Measurements from ENCODE around the gene ZFYVE21. TPM values are rescaled to one million over a fixed set of nuclear protein-coding genes. Genes with fewer than 3 reads are reported as not detected.

The ZFYVE21 gene
- total RNA-seq, result 86.6 TPM

DNA sequence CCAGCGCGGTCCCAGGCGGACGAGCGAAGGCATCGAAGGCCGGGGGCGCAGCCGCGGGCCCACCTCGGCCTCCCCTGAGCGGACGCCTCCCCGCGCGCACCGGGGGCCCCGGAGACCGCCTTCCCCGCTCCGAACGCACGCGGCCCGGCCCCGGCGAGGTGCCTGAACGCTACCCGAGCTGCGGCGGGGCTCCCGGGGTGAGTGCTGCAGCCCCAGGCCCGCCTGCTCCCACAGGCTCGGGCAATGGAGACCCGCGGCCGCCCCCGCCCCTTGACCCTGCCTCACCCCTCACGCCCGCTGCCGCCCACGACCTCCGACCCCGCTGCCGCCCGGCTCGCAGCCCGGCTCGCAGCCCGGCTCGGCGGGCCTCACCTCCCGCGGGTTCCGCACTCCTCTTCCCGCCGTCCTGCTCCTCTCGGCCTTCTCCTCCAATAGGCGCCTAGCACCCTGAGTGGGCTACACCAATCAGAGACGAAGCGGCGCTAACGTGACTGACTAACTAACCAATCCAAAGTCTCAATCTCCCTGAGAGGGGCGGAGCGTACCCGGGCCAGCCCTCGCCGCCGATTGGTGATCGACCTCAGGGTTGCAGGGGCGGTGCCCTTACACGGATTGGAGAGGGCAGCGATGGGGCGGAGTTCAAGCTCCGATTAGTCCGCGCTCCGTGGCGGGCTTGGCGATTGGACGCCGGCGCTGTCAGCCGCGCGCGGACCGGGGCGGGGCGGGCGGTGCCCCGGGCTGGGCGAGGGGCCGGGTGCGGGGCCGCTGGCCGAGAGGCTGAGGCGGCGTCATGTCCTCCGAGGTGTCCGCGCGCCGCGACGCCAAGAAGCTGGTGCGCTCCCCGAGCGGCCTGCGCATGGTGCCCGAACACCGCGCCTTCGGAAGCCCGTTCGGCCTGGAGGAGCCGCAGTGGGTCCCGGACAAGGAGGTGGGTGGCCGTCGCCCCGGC, at the start of gene ZFYVE21, which contains the start of gene XRCC3:
TSS of gene ZFYVE21 (plus strand) at position 759 of the 949 bp plus-strand sequence. CDS start at position 791, 32 bp downstream.
TSS of gene XRCC3 (minus strand) at position 400 of the 949 bp plus-strand sequence. CDS start 4,364 bp downstream, outside the sequence.
- DNase-seq (ENCODE audit: low spot score), result peak; percentile 100
- ATAC-seq, result peak; percentile 99
- intact Hi-C loops (cut with DNase I), result no loop called here

GRCh38 chr14:103667671-103668070, 47.9 kb upstream of the ZFYVE21 start:
- ATAC-seq, result no peak

GRCh38 chr14:103668117-103668516, 47.5 kb upstream of the ZFYVE21 start:
- intact Hi-C loops (cut with DNase I), result no loop called here
- DNase-seq (ENCODE audit: low spot score) (no peak), ATAC-seq (no peak)

More at GRCh38 chr14:103667671-103668070, 47.9 kb upstream of the ZFYVE21 start:
- DNase-seq (ENCODE audit: low spot score), result no peak
- intact Hi-C loops (cut with DNase I), result no loop called here

DNA sequence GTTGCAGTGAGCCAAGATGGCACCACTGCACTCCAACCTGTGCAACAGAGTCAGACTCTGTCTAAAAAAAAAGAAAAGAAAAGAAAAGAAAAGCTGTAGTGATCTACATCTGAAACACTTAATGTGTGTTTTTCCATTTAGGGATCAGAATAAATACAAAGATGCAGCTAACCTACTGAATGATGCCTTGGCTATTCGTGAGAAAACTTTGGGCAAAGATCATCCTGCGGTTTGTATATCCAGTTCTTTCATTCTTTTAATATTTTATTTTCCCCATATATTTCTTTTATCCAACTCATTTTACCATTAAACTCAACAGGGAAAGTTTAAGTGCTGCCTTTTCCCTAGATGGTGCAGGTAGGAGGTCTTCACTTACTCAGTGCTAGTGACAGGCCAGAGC, 46.2 kb upstream of the ZFYVE21 start:
- no peak for ATAC-seq
- no peak for DNase-seq (ENCODE audit: low spot score)
- intact Hi-C loops (cut with DNase I), result no loop called here

DNA sequence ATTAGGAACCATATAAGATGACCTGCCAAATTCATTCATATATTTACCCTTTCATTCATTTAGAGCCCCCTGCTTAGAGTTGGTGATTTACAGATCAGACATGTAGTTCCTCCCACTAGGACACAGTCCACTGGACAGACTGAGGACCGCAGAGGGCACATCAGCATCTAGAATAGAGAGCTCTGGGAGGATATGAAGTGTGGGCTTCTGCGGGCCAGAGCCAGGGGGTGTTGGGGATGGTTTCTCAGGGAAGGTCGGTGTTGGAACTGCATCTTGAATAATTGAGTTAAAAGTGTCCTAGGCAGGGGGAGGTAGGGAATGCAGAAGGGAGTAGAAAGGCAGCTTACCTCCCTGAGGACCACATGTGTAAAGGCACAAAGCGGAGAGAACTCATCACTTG, 43.7 kb upstream of the ZFYVE21 start:
- DNase-seq (ENCODE audit: low spot score) (no peak), ATAC-seq (no peak)
- intact Hi-C loops (cut with DNase I), result no loop called here

- DNase-seq (ENCODE audit: low spot score) (no peak), ATAC-seq (no peak)
- intact Hi-C loops (cut with DNase I), result no loop called here
These were observed 39.7 kb upstream of the ZFYVE21 start for GRCh38 chr14:103675957-103676356.

GRCh38 chr14:103676881-103677675, 38.5 kb upstream of the ZFYVE21 start:
- DNase-seq (ENCODE audit: low spot score), result no peak
- no peak for ATAC-seq
- intact Hi-C loops (cut with DNase I), result no loop called here

GRCh38 chr14:103679351-103679750, 36.3 kb upstream of the ZFYVE21 start:
- intact Hi-C loops (cut with DNase I), result no loop called here
- ATAC-seq (peak; percentile 81), DNase-seq (ENCODE audit: low spot score) (peak; percentile 66)

DNA sequence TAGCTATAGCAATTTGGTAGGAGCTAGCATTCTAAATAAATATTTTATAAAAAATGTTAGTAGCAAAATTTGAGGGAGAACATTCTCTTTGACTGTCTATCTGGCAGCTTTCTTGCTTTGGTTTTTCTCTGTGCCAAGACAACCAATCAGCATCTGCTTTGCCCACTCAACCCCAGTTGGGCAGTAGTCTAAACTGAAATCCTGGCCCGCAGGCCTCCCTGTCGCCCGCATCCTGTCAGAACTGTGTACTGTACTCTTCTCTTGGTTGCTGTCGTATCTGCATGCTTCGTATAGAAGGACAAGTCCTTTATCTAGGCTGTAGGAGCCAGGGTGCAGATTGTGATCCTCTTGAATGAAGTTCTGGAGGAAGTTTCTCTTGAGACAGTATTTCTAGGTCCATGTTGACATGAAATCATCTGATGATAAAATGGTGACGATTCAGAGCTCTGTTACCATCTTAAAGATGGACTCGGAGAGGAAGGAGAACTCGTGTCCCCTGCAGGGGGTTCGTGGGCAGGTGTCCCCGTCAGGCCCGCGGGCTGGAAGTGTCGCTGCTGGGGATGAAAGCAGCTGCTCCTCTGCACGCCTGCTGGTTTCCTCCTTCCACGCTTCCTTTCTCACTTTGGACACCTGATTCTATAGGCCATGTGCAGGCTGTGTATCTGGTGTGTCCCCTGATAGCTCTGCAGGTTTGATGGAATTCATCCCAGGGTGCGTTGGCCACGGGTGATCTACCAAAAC, 34.9 kb upstream of the ZFYVE21 start:
- ATAC-seq, result no peak
- intact Hi-C loops (cut with DNase I), result no loop called here
- no peak for DNase-seq (ENCODE audit: low spot score)

DNA sequence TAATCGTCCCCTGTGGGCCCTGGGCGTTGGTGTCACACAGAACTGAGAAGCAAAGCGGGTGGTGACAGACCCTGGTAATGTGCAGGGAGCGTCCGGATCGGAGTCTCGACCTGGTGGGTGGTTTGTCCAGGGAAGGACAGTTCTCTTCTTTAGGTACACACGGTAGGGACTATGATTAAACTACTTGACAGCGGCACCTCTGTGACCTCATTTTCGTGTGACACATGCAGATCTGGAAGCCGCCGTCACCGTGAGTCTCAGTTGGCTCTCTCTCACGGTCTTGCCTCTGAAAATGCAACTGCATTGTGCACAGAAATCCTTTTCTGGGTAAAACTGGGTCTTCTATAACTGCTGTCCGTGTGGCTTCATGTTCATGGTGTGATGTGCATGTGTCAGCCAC, 32.5 kb upstream of the ZFYVE21 start:
- no peak for DNase-seq (ENCODE audit: low spot score)
- ATAC-seq, result no peak
- intact Hi-C loops (cut with DNase I), result no loop called here

- ATAC-seq, result no peak
- intact Hi-C loops (cut with DNase I), result no loop called here
- no peak for DNase-seq (ENCODE audit: low spot score)
These were observed 31.1 kb upstream of the ZFYVE21 start for GRCh38 chr14:103684471-103684870.

DNA sequence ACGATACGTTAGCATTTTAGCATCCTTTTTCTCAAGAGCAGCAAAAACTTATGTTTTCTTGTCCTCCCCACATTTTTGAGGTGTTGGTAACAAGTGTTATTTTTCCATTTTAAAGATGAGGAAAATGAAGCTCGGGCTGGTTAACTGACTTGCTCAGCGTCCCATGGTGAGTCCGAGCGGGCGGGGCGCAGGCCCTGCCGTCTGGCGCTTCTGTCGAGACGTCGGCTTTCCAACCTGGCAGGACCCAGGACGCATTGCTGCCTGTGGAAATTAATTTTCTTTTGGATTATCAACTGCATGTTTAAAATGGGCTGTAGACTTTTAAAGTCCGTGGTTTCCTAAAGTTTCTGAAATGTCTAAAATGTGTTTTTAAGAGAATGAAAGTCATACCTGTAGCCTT, 30.7 kb upstream of the ZFYVE21 start:
- DNase-seq (ENCODE audit: low spot score) (no peak), ATAC-seq (no peak)
- intact Hi-C loops (cut with DNase I), result no loop called here

- DNase-seq (ENCODE audit: low spot score) (no peak), ATAC-seq (no peak)
These were observed 30.1 kb upstream of the ZFYVE21 start for GRCh38 chr14:103685276-103686211.

GRCh38 chr14:103686831-103687485, 28.7 kb upstream of the ZFYVE21 start:
- intact Hi-C loops (cut with DNase I), result no loop called here
- DNase-seq (ENCODE audit: low spot score) (no peak), ATAC-seq (no peak)

More at GRCh38 chr14:103685276-103686211, 30.1 kb upstream of the ZFYVE21 start:
- intact Hi-C loops (cut with DNase I), result no loop called here

- intact Hi-C loops (cut with DNase I), result no loop called here
- ATAC-seq, result no peak
- DNase-seq (ENCODE audit: low spot score), result no peak
These were observed 27.9 kb upstream of the ZFYVE21 start for GRCh38 chr14:103687712-103688111.

DNA sequence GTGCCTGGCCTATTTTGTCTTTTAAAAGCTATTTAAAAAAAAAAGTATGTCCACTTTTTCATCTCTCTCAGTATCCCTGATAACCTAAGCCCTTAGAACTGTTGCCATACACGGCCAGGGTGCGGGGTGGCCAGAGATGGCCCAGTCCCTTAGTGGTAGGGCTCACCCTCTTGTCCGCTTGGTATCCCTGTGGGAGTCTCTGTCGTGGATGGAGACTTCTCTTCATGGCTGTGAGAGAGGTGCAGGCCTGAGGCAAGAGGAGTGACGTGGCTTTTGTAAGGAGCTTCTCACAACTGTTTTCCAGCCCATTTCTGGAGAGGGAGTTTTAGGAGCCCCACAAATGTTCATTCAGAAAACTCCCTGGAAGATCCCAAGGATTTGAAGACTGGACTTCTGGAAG, 27.2 kb upstream of the ZFYVE21 start:
- no peak for DNase-seq (ENCODE audit: low spot score)
- ATAC-seq, result no peak
- intact Hi-C loops (cut with DNase I), result no loop called here
